HCT116 (cell line): ENCODE data around the gene SEC11A. TPM values are rescaled to one million over a fixed set of nuclear protein-coding genes. Genes with fewer than 3 reads are reported as not detected.

Source experiments
- ATAC-seq: fragments of 200-7000 bp; cut with Tn5 transposase; 2 replicates; pipeline ENCODE4 v1.9.1; 2020; ENCODE audit warnings: mild to moderate bottlenecking, moderate library complexity
- BruUV-seq: library from RNA; stranded (reverse); fragments of 400-500 nt; replicated peaks from 2 replicates; lab custom pipeline; 2021; lab: Mats Ljungman, UMichigan
- CTCF ChIA-PET: fragments of 300-600 bp; sonication (Branson Sonifier 250); formaldehyde crosslinking; loops from one replicate; lab custom pipeline; 2021; ENCODE audit warnings: antibody characterized with exemption; lab: Charles Lee
- POLR2A ChIA-PET: fragments of 300-600, 350-600 bp; sonication (Branson Sonifier 250); formaldehyde crosslinking; loops from one replicate; lab custom pipeline; 2021; ENCODE audit warnings: antibody characterized with exemption; lab: Charles Lee
- RAD21 ChIA-PET, 2 experiments: fragments of 300-600 bp; sonication (Branson Sonifier 250); formaldehyde crosslinking; loops; one replicate each; lab custom pipeline; 2023; ENCODE audit warnings: low total read pairs in 2 of 2; ENCODE audit not compliant: uncharacterized antibody in 2 of 2, unreplicated experiment in 2 of 2, low non-redundant PET in 1 of 2; lab: Charles Lee
- DNase-seq: peaks from one replicate; pipeline ENCODE4 v3.0.0-alpha.2; 2010; ENCODE audit warnings: low read depth, low spot score
- H2AFZ ChIP-seq: fragments of 200-600 bp; shearing (Covaris generic), sonication (generic); 2 replicates; pipeline ENCODE4 v1.6.1; 2017; ENCODE audit warnings: low read depth, mixed run types, mixed read lengths, antibody characterized with exemption, low read length; ENCODE audit not compliant: poor library complexity, severe bottlenecking
- H3K27ac ChIP-seq: 2 replicates; pipeline ENCODE4 v1.5.1; 2012; ENCODE audit warnings: low read depth, low read length
- H3K27me3 ChIP-seq: fragments of 200-600 bp; sonication (generic); 2 replicates; pipeline ENCODE4 v1.6.1; 2016; ENCODE audit warnings: mixed run types, low read length, mixed read lengths; ENCODE audit not compliant: insufficient read depth
- H3K36me3 ChIP-seq, 2 experiments: fragments of 200-500 bp in 1 of 2; fragments of 200-600 bp in 1 of 2; sonication (Bioruptor generic) in 1 of 2; sonication (generic) in 1 of 2; 2 replicates each; pipeline versions ENCODE4 v1.5.1 to v1.6.1; 2014 to 2016; ENCODE audit warnings: low read length in 2 of 2, inconsistent platforms in 1 of 2, mixed read lengths in 1 of 2, mixed run types in 1 of 2; ENCODE audit not compliant: insufficient read depth in 2 of 2, control insufficient read depth in 1 of 2
- H3K4me1 ChIP-seq, 2 experiments: fragments of 200-600 bp in 1 of 2; sonication (generic) in 1 of 2; 2 replicates each; pipeline versions ENCODE4 v1.5.1 to v1.6.1; 2012 to 2017; ENCODE audit warnings: low read length in 2 of 2, inconsistent platforms in 1 of 2, mild to moderate bottlenecking in 1 of 2, mixed read lengths in 1 of 2, mixed run types in 1 of 2, moderate library complexity in 1 of 2; ENCODE audit not compliant: insufficient read depth in 2 of 2, control insufficient read depth in 1 of 2
- H3K4me2 ChIP-seq: fragments of 200-600 bp; sonication (generic); 2 replicates; pipeline ENCODE4 v1.6.1; 2017; ENCODE audit warnings: mixed run types, low read length, mixed read lengths
- H3K4me3 ChIP-seq, 2 experiments: fragments of 200-600 bp in 1 of 2; sonication (generic) in 1 of 2; replicated peaks in 1 of 2; 2 replicates each; pipeline ENCODE4 v1.5.1; 2011 to 2016; ENCODE audit warnings: low read length in 2 of 2, control low read depth in 1 of 2, low read depth in 1 of 2, mild to moderate bottlenecking in 1 of 2, mixed read lengths in 1 of 2, mixed run types in 1 of 2
- H3K79me2 ChIP-seq: fragments of 200-600 bp; sonication (generic); 2 replicates; pipeline ENCODE4 v1.6.1; 2017; ENCODE audit warnings: mild to moderate bottlenecking, mixed run types, low read length, moderate library complexity, mixed read lengths; ENCODE audit not compliant: insufficient read depth
- H3K9ac ChIP-seq: fragments of 200-600 bp; sonication (generic); 2 replicates; pipeline ENCODE4 v1.6.1; 2016; ENCODE audit warnings: low read length, mixed read lengths
- H3K9me2 ChIP-seq: fragments of 200-600 bp; sonication (generic), shearing (Covaris generic); 2 replicates; pipeline ENCODE4 v1.6.1; 2017; ENCODE audit warnings: mixed run types, mild to moderate bottlenecking, moderate library complexity; ENCODE audit not compliant: insufficient read depth
- H3K9me3 ChIP-seq, 2 experiments: fragments of 200-500 bp in 1 of 2; fragments of 200-600 bp in 1 of 2; sonication (Bioruptor generic) in 1 of 2; sonication (generic) in 1 of 2; 2 replicates each; pipeline ENCODE4 v1.6.1; 2014 to 2017; ENCODE audit warnings: low read length in 2 of 2, mixed read lengths in 2 of 2, inconsistent platforms in 1 of 2, low read depth in 1 of 2, mild to moderate bottlenecking in 1 of 2, mixed run types in 1 of 2, moderate library complexity in 1 of 2; ENCODE audit not compliant: control insufficient read depth in 1 of 2, insufficient read depth in 1 of 2
- H4K20me1 ChIP-seq: fragments of 200-600 bp; sonication (generic), shearing (Covaris generic); 2 replicates; pipeline ENCODE4 v1.6.1; 2017; ENCODE audit warnings: mixed run types, mild to moderate bottlenecking, moderate library complexity; ENCODE audit not compliant: insufficient read depth
- CEBPB ChIP-seq: IDR thresholded peaks from 2 replicates; pipeline ENCODE4 v1.6.1; 2012; ENCODE audit warnings: low read depth
- ELF1 ChIP-seq: IDR thresholded peaks from 2 replicates; pipeline ENCODE4 v1.6.1; 2012; ENCODE audit warnings: low read depth, borderline replicate concordance
- EZH2phosphoT487 ChIP-seq: fragments of 200-600 bp; IDR thresholded peaks from 2 replicates; pipeline ENCODE4 v1.6.1; 2018; ENCODE audit warnings: antibody characterized with exemption, borderline replicate concordance
- POLR2A ChIP-seq: IDR thresholded peaks from 2 replicates; pipeline ENCODE4 v1.7.0; 2011; ENCODE audit warnings: borderline replicate concordance; ENCODE audit not compliant: insufficient read depth, insufficient read length; ENCODE audit errors: extremely low read depth
- SIN3A ChIP-seq: IDR thresholded peaks from 2 replicates; pipeline ENCODE4 v1.6.1; 2012; ENCODE audit warnings: low read depth
- SP1 ChIP-seq: IDR thresholded peaks from 2 replicates; pipeline ENCODE4 v1.6.1; 2012; ENCODE audit warnings: low read depth
- ZFX ChIP-seq: fragments of 450-650 bp; IDR thresholded peaks from 2 replicates; pipeline ENCODE4 v1.6.1; 2017
- ZNF274 ChIP-seq: fragments of 200-500 bp; sonication (Bioruptor generic); IDR thresholded peaks from 2 replicates; pipeline ENCODE4 v1.6.1; 2014; ENCODE audit warnings: mild to moderate bottlenecking, low read depth, low read length, inconsistent platforms
- intact Hi-C: fragments of 100-400 bp; cut with micrococcal nuclease; formaldehyde crosslinking; loops from 2 replicates; pipeline ENCODE4 v1.10.0; 2022
- total RNA-seq: library from RNA; stranded (reverse); gene quantifications from one replicate; pipeline ENCODE4 v1.2.1, GENCODE V29; 2021; ENCODE audit not compliant: unreplicated experiment
- TF ChIP-seq, protein P1 (sequence below): IDR thresholded peaks from 2 replicates; pipeline ENCODE4 v1.6.1; 2012
- TF ChIP-seq, protein P2 (sequence below), 3 experiments: fragments of 200-600 bp in 1 of 3; sonication (generic) in 1 of 3; IDR thresholded peaks in 2 of 3; conservative IDR thresholded peaks in 1 of 3; 2 replicates each; pipeline ENCODE4 v1.5.1; 2012 to 2017; ENCODE audit warnings: low read depth in 2 of 3, low read length in 2 of 3, antibody characterized with exemption in 1 of 3, borderline replicate concordance in 1 of 3, control low read depth in 1 of 3, mild to moderate bottlenecking in 1 of 3, mixed read lengths in 1 of 3, mixed run types in 1 of 3, moderate library complexity in 1 of 3; ENCODE audit not compliant: insufficient read depth in 1 of 3

Gene SEC11A
- total RNA-seq, 1 experiment from 2014 or later: 175 TPM

DNA sequence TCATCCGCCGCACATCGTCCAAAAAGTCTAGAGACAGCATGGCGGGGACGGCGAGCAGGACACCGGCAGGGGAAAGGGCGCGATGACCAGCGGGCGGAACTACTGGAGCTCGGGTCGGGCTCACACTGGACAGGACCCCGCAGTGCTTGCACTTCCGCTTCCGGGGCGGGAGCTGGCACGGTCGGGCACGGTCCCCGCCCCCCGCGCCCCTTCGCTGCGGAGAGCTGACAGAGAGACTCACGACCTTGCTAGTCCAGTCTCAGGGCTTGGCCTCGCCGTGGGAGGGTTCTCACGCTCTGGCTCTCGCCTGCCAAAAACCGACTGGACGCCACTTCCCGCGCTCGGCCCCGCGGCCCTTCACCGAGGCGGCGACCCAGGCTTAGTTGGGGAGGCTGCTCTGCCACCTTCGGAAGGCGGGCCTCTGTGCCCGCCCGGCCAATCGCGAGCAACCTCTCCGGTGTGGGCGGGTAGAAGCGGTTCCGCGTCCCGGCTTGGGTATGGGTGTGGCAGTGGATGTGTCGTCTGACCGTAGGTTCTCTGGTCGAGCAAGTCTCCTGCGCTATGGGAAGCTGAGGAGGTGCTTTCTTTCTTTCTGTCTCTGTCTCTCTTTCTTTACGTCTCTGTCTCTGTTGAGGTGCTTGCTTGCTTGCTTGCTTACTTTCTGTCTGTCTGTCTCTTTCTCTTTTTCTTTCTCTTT, at the start of gene SEC11A (continued):
- peak; percentile 36 for TF ChIP-seq ZFX
- TF ChIP-seq, protein P1, sequence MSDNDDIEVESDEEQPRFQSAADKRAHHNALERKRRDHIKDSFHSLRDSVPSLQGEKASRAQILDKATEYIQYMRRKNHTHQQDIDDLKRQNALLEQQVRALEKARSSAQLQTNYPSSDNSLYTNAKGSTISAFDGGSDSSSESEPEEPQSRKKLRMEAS: peak; percentile 85
- TF ChIP-seq, protein P2, sequence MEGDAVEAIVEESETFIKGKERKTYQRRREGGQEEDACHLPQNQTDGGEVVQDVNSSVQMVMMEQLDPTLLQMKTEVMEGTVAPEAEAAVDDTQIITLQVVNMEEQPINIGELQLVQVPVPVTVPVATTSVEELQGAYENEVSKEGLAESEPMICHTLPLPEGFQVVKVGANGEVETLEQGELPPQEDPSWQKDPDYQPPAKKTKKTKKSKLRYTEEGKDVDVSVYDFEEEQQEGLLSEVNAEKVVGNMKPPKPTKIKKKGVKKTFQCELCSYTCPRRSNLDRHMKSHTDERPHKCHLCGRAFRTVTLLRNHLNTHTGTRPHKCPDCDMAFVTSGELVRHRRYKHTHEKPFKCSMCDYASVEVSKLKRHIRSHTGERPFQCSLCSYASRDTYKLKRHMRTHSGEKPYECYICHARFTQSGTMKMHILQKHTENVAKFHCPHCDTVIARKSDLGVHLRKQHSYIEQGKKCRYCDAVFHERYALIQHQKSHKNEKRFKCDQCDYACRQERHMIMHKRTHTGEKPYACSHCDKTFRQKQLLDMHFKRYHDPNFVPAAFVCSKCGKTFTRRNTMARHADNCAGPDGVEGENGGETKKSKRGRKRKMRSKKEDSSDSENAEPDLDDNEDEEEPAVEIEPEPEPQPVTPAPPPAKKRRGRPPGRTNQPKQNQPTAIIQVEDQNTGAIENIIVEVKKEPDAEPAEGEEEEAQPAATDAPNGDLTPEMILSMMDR (IDR thresholded peaks at IDR 0.05 in 2 of 3, conservative IDR thresholded peaks at IDR 0.05 in 1 of 3; ENCODE audit: borderline replicate concordance in 1 of 3, insufficient read depth in 1 of 3, low read depth in 2 of 3, low read length in 2 of 3): no peak

DNA sequence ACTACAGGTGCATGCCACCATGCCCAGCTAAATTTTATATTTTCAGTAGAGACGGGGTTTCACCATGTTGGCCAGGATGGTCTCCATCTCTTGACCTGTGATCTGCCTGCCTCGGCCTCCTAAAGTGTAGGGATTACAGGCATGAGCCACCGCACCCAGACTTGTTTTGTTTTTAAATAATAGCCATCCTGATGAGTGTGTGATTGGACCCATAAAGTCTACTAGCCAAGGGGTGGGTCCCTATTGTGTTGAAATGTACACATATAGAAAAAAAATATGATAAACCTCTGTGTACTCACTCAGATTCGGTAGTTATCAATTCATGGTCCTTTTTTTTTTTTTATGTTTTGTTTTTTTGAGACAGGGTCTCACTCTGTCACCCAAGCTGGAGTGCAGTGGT, 49.7 kb upstream of the SEC11A start:
- Histone ChIP-seq H3K4me1 (0 out of 4 replicates have a peak, but pooled peaks cover 0 to 4% of the 10 kb centered on the region in 2 experiments), H3K4me3 (no peak overlapping the region), H3K9me3 (no peaks in the 10 kb centered on the region), H2AFZ (no peak overlapping the region), H3K9me2 (no peaks in the 10 kb centered on the region), H3K9ac (no peak overlapping the region), H4K20me1 (peaks cover 15% of the 10 kb centered on the region; the same call in 1 of the 2 replicates), H3K36me3 (peaks cover 2 to 7% of the 10 kb centered on the region in 2 experiments; a peak in 2 of 4 replicates), H3K79me2 (peaks cover 87% of the 10 kb centered on the region), H3K27me3 (no peaks in the 10 kb centered on the region), H3K4me2 (no peak overlapping the region), H3K27ac (no peak overlapping the region)
- TF ChIP-seq, protein P2 (IDR thresholded peaks at IDR 0.05 in 2 of 3, conservative IDR thresholded peaks at IDR 0.05 in 1 of 3; ENCODE audit: borderline replicate concordance in 1 of 3, insufficient read depth in 1 of 3, low read depth in 2 of 3, low read length in 2 of 3): no peak
- TF ChIP-seq ELF1 (no peak), ZNF274 (no peak), SP1 (no peak), CEBPB (no peak), POLR2A (no peak), EZH2phosphoT487 (no peak), SIN3A (no peak)
- CTCF ChIA-PET: no interaction called here
- intact Hi-C loops: no loop called here
- ATAC-seq (no peak), DNase-seq (no peak)
- RAD21 ChIA-PET: no interaction called here
- BruUV-seq: no TSS peak
- POLR2A ChIA-PET: no interaction called here
